GM19238 (cell line): Measurements from ENCODE around the gene ZNF541.
"Not testable (repeated sequence)": the region's sequence is repeated elsewhere in the genome, so short reads cannot be mapped to it uniquely, and the experiment has no call there.

Experiments used
- DNase-seq: peaks from one replicate; pipeline ENCODE4 v3.0.0; 2011; ENCODE audit warnings: low spot score; ENCODE audit not compliant: insufficient read length

ZNF541 gene

DNA sequence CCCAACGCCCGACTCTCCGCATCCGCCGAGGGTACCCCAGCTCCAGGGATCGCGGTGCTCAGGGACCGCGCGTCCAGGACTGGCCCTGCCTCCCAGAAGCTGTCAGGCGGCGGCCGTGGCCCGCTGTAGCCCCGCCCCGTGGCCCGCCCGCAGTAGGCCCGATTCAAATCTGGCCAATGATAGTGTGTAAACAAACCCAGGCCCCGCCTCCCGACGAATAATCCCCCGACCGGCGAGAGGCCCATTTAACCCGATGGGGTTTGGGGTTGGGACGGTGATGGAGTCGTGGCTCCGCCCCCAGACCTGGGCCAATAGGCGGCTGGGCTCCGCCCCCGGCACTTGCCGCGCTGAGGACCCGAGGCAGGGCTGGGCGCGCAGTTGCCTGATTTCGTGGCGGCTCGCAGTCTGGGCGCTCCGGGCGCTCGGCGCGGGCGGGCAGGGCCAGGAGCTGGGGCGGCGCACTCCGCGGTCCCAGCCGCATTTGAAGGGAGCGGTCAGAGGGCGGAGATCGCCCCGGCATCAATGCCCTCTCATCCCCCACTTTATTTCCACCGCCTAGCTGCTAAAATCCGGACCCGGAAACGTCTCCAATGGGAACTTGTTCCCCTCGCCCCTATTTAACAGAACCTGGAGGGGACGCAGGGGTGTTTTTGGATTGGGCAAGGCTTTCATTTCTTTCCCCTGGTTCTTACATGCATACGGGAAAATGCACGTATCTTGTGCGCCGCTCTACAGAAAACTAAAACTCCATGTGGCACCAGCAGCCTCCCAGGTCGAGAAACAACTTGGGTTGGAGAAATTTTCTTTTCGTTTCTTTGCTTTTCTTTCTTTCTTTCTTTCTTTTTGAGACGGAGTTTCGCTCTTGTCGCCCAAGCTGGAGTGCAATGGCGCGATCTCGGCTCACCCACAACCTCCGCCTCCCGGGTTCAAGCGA lies 27.6 kb upstream of the ZNF541 start:
- DNase-seq: peak; percentile 99

DNA sequence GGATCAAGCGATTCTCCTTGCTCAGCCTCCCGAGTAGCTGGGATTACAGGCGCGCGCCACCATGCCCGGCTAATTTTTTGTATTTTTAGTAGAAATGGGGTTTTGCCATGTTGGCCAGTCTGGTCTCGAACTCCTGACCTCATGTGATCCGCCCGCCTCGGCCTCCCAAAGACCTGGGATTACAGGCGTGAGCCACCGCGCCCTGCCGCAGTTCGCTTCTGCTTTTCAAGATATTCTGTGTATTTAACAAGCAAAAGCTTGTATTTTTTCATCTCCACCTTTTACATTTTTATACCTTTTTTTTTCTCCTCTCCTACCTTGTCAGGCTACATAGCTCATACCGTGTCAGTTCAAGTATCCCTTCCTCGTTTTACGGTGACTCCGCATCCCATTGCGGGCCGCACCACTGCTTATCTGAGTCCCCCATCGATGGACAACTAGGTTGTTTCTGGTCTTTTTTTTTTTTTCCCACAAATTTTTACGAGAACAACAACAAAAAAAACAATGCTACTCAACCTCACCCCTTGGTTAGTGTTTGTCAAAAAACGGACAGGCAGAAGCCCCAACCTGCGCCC lies 26.8 kb upstream of the ZNF541 start:
- not testable (repeated sequence) for DNase-seq

DNA sequence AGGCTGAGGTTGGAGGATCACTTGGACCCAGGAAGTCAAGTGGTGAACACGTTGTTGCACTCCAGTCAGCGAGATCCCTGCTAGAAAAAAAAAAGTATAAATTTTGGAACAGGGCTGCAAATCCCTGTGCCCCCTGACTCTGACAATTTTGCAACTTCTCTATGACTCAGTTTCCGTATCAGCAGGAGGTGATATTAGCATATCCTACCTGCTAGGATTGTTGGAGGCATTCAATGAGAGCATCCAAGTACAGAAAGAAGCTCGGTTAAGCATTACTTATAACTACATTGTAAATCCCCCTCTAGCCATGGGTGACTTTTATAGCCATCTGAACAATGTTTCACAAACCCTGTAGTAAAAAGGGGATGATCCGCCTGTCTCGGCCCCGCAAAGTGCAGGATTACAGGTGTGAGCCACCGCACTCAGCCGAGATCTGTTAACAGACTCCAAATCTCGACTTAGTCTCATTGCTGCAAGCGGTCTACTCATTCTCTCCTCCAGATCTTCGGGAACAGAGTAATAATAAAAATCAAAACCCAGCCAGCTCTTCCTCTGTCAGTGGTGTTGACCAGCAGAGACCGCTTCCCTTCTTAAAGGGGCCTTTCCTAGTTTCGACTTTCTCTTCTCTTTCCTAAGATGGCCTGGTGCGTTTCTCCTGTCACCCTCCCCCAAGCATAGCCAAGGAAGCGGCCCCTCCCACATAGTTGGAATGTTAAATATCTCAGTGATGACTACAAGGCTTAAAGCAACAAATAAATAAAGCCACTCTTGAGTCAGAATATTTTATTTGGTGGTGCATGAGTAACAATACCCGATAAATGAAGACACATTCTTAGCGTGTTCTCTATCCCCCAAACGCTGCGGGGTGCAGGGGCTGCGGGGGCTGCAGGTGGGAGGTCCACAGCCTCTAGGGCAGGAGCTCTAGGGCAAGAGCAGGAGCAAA lies 25.7 kb upstream of the ZNF541 start:
- no peak for DNase-seq

DNA sequence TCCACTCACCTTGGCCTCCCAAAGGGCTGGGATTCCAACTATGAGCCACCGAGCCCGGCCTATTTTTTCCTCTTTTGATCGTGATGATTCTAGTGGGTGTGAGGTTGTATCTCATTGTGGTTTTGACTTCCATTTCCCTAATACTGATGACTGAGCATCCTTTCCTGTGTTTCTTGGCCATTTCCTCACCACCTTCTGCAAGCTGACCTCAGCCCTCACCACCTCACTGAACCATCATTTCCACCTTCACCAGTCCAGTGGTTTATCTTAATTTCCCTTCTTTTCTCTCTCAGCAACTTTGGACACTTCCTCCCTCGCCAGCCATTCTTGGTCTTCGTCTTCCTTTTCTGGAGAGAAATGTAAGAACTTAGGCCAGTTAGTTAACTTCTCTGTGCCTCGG lies 23.0 kb upstream of the ZNF541 start:
- no peak for DNase-seq

GRCh38 chr19:47593860-47594259 lies 20.9 kb upstream of the ZNF541 start:
- DNase-seq: no peak

- no peak for DNase-seq
Observed at GRCh38 chr19:47589824-47590223, 16.9 kb upstream of the ZNF541 start.

DNA sequence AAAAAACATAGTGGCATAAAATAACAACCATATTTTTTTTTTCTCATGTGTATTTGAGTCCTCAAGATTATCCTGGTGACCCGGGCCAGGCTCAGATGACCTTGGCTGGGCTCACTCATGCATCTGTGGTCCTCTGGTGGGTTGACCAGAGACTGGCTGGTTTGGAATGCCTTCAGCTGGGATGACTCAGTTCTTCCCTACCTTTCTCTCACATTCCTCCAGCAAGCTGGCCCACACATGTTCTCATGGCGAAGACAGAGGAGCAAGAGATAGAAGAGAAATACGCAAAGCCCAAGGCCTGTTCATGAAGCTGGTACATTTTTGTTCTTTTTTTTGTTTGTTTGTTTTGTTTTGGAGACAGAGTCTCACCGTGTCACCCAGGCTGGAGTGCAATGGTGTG lies 14.3 kb upstream of the ZNF541 start:
- DNase-seq: no peak

GRCh38 chr19:47583161-47583560 lies 10.2 kb upstream of the ZNF541 start:
- DNase-seq: not testable (repeated sequence)

GRCh38 chr19:47582320-47582909 lies 9.5 kb upstream of the ZNF541 start:
- no peak for DNase-seq

GRCh38 chr19:47581605-47582319 lies 8.8 kb upstream of the ZNF541 start:
- DNase-seq: no peak

DNA sequence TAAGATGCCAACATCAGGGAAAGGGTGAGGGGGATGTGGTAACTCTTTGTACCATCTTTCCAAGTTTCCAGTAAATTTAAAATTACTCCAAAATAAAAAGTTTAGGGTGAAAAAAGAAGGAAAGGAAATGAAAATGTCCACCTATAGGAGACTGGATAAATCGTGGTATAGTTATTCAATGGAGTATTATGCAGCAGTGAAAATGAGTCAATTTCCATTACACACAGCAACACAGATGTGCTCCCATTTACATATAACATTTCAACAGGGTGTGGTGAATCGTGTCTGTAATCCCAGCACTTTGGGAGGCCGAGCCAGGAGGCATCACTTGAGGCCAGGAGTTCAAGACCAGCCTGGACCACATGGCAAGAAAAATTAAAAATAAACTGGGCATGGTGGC lies 7.4 kb upstream of the ZNF541 start:
- DNase-seq: no peak

DNA sequence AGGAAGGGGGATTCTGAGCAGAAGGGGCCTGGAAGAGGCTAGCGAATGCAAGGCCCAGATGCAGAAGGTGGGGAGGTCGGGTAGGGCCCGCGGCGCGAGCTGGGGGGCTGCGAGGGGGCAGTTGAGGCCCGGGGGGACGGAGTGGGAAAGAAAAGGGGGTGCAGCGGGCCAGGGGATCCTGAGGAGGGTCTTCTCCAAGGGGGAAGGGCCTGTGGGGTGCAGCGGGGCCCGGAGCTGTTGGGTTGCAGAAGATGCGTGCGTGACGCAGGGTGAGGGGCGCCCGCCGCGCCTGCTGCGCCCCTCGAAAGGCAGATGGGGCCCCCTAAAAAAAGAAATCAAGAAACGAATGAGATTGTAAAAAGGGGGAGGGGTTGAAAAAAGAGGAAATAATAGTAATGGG lies 313 bp downstream of the ZNF541 start:
- no peak for DNase-seq

GRCh38 chr19:47569331-47569730 lies 3.6 kb downstream of the ZNF541 start:
- DNase-seq: no peak

DNA sequence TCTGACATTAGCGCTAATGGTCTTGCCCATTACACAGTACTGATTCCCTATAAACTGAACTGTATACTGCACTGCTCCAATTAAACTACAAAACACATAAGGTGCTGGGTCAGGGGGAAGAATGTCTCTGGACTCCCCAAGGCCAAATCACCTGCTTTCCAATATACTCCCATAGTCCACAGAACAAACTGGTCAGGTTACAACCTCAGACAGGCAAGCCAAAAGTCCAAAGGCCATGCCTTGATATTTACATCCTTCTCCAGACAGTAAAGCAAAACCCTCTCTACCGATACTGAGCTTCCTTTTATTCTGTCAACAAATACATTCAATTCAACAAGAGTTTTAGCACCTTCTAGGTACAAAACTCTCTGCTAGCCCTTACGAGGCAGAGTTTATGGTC lies 8.9 kb downstream of the ZNF541 start:
- DNase-seq: no peak

GRCh38 chr19:47561440-47562057 lies 11.4 kb downstream of the ZNF541 start:
- no peak for DNase-seq

GRCh38 chr19:47560999-47561398 lies 11.9 kb downstream of the ZNF541 start:
- no peak for DNase-seq

DNA sequence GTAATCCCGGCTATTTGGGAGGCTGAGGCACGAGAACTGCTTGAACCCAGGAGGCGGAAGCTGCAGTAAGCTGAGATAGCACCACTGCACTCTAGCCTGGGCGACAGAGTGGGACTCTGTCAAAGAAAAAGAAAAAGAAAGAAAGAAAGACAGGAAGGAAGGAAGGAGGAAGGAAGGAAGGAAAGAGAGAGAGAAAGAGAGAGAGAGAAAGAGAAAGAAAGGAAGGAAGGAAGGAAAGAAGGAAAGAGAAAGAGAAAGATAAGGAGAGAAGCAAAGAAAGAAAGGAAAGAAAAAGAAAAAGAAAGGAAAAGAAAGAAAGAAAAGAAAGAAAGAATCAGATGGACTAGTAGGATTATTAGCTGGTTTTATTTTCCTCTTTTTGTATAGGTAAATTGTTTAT lies 22.8 kb downstream of the ZNF541 start:
- DNase-seq: no peak

DNA sequence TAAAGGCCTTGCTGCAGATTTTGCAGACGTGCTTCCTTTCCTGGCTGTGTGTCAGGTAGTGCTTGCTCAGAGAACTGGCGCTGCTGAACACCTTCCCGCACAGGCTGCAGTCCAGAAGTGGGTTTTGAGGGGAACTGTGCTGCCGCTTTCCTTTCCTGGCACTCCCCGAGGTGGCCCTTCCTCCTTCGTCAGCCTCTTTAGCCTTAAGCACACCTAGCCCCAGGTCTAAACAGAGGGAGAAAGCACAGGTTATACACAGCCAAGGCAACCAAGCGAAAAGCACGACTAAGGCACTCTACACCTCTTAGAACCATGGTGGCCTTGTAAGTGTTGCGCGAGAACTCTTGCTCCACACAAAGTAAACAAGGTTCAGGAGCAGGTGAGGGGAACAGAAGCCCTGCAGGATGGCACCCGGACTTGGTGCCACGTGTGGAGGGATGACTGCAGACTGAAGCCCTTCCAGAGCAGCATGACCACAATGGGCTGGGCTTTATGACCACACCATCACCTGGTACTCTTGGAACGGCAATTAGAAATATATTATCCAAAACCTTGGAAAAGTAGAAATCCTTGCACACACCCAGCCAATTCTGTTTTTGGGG lies 23.6 kb downstream of the ZNF541 start:
- no peak for DNase-seq

GRCh38 chr19:47547199-47547598 lies 25.7 kb downstream of the ZNF541 start:
- no peak for DNase-seq
